GM12878 (cell line): ENCODE results near the gene ERC1. TPM values are rescaled to one million over a fixed set of nuclear protein-coding genes. Genes with fewer than 3 reads are reported as not detected.
A peak's percentile ranks its signal among the peaks of the same experiment; 100 is the strongest.

Experiments
- ATAC-seq: fragments of 200-7000 bp; cut with Tn5 transposase; 3 replicates; pipeline ENCODE4 v1.9.1; 2020; ENCODE audit warnings: mild to moderate bottlenecking, moderate library complexity
- BruUV-seq: library from RNA; stranded (reverse); fragments of 400-500 nt; replicated peaks from 2 replicates; lab custom pipeline; 2021; lab: Mats Ljungman, UMichigan
- CTCF ChIA-PET: fragments of 300-600 bp; sonication (Branson Sonifier 250); formaldehyde crosslinking; extraction: SDS; loops from one replicate; lab custom pipeline; 2021; ENCODE audit warnings: inconsistent platforms; lab: Yijun Ruan, JAX
- POLR2A ChIA-PET: fragments of 350-600 bp; formaldehyde crosslinking; extraction: SDS; loops from one replicate; lab custom pipeline; 2021; ENCODE audit warnings: inconsistent platforms; lab: Charles Lee
- RAD21 ChIA-PET: fragments of 300-600 bp; sonication (Branson Sonifier 250); formaldehyde crosslinking; loops from one replicate; lab custom pipeline; 2023; ENCODE audit warnings: antibody characterized with exemption; ENCODE audit not compliant: unreplicated experiment; lab: Charles Lee
- SMC1A ChIA-PET: fragments of 300-600 bp; sonication (Branson Sonifier 250); formaldehyde crosslinking; loops from one replicate; lab custom pipeline; 2023; ENCODE audit not compliant: unreplicated experiment, uncharacterized antibody; lab: Charles Lee
- DNase-seq: peaks from one replicate; pipeline ENCODE4 v3.0.0-alpha.2; 2011; ENCODE audit warnings: low read depth, low spot score
- FAIRE-seq: peaks from 3 replicates; lab custom pipeline; 2011; peaks lifted over from hg19 to GRCh38; lab: Jason Lieb, UNC
- H2AFZ ChIP-seq: 2 replicates; pipeline ENCODE4 v1.6.0; 2011; ENCODE audit warnings: low read depth, low read length, control low read depth; ENCODE audit not compliant: control insufficient read depth
- H3K27ac ChIP-seq: 2 replicates; pipeline ENCODE4 v1.5.1; 2011; ENCODE audit warnings: control low read depth; ENCODE audit not compliant: control insufficient read depth, insufficient read depth
- H3K27me3 ChIP-seq, 2 experiments: replicated peaks in 1 of 2; 2 replicates each; pipeline versions ENCODE4 v1.6.0 to v1.6.1; 2011; ENCODE audit warnings: low read length in 1 of 2; ENCODE audit not compliant: control insufficient read depth in 2 of 2, insufficient read depth in 2 of 2
- H3K36me3 ChIP-seq, 2 experiments: 2 replicates each; pipeline ENCODE4 v1.5.1; 2011; ENCODE audit warnings: low read length in 1 of 2; ENCODE audit not compliant: control insufficient read depth in 2 of 2, insufficient read depth in 2 of 2
- H3K4me1 ChIP-seq: 2 replicates; pipeline ENCODE4 v1.6.1; 2011; ENCODE audit warnings: mild to moderate bottlenecking, low read length, moderate library complexity, mixed read lengths; ENCODE audit not compliant: control insufficient read depth, insufficient read depth
- H3K4me2 ChIP-seq: 2 replicates; pipeline ENCODE4 v1.6.0; 2011; ENCODE audit warnings: control low read depth; ENCODE audit not compliant: control insufficient read depth, insufficient read depth
- H3K4me3 ChIP-seq: fragments of 200-600 bp; sonication (generic); 2 replicates; pipeline ENCODE4 v1.5.1; 2016
- H3K79me2 ChIP-seq: 2 replicates; pipeline ENCODE4 v1.6.0; 2011; ENCODE audit warnings: low read length; ENCODE audit not compliant: control insufficient read depth, insufficient read depth
- H3K9ac ChIP-seq: 2 replicates; pipeline ENCODE4 v1.8.0; 2011; ENCODE audit warnings: low read length, control low read depth, mixed read lengths; ENCODE audit not compliant: control insufficient read depth, insufficient read depth
- H3K9me3 ChIP-seq: replicated peaks from 3 replicates; pipeline ENCODE4 v1.5.1; 2011; ENCODE audit warnings: mild to moderate bottlenecking, low read length; ENCODE audit not compliant: control insufficient read depth, insufficient read depth
- H4K20me1 ChIP-seq: 2 replicates; pipeline ENCODE4 v1.6.0; 2011; ENCODE audit not compliant: control insufficient read depth, insufficient read depth
- BCL11A ChIP-seq: IDR thresholded peaks from 2 replicates; pipeline ENCODE4 v1.6.1; 2011; ENCODE audit warnings: low read depth, low read length
- CHD1 ChIP-seq: IDR thresholded peaks from 2 replicates; pipeline ENCODE4 v1.6.1; 2012; ENCODE audit warnings: low read depth, low read length, improper control_type of control experiment
- IKZF1 ChIP-seq: fragments of 450-650 bp; conservative IDR thresholded peaks from 2 replicates; pipeline ENCODE4 v1.6.1; 2017; ENCODE audit warnings: antibody characterized with exemption, mild to moderate bottlenecking
- JUNB ChIP-seq: IDR thresholded peaks from 2 replicates; pipeline ENCODE4 v1.6.1; 2016; ENCODE audit warnings: antibody characterized with exemption, mild to moderate bottlenecking
- MEF2A ChIP-seq: IDR thresholded peaks from 2 replicates; pipeline ENCODE4 v1.6.1; 2011; ENCODE audit warnings: low read depth, mild to moderate bottlenecking, low read length, moderate library complexity; ENCODE audit not compliant: insufficient read depth
- MEF2B ChIP-seq: fragments of 450-650 bp; IDR thresholded peaks from 2 replicates; pipeline ENCODE4 v1.6.1; 2018; ENCODE audit warnings: mild to moderate bottlenecking, moderate library complexity; ENCODE audit not compliant: partially characterized antibody, poor library complexity, severe bottlenecking
- MLLT1 ChIP-seq: fragments of 450-650 bp; IDR thresholded peaks from 2 replicates; pipeline ENCODE4 v1.6.1; 2016; ENCODE audit warnings: mild to moderate bottlenecking
- RELB ChIP-seq: fragments of 450-650 bp; IDR thresholded peaks from 2 replicates; pipeline ENCODE4 v1.6.1; 2017; ENCODE audit warnings: low read depth, mild to moderate bottlenecking, moderate library complexity
- REST ChIP-seq: IDR thresholded peaks from 2 replicates; pipeline ENCODE4 v1.6.1; 2012; ENCODE audit warnings: mild to moderate bottlenecking, low read depth, low read length
- RUNX3 ChIP-seq: IDR thresholded peaks from 2 replicates; pipeline ENCODE4 v1.6.1; 2012; ENCODE audit warnings: low read length, inconsistent platforms
- SKIL ChIP-seq: fragments of 450-650 bp; IDR thresholded peaks from 2 replicates; pipeline ENCODE4 v1.6.1; 2017; ENCODE audit warnings: mild to moderate bottlenecking, low read depth, inconsistent platforms; ENCODE audit not compliant: poor library complexity, severe bottlenecking
- WRNIP1 ChIP-seq: IDR thresholded peaks from 2 replicates; pipeline ENCODE4 v1.6.1; 2011; ENCODE audit warnings: low read depth, low read length, improper control_type of control experiment, borderline replicate concordance
- ZNF207 ChIP-seq: fragments of 450-650 bp; IDR thresholded peaks from 2 replicates; pipeline ENCODE4 v1.6.1; 2014; ENCODE audit warnings: antibody characterized with exemption, mild to moderate bottlenecking, borderline replicate concordance
- WGBS: methylation state at CpG from one replicate; pipeline ENCODE4 v1.1.6; 2016; ENCODE audit warnings: low lambda C conversion rate; ENCODE audit not compliant: insufficient replicate concordance, insufficient coverage; ENCODE audit errors: missing lambda C conversion rate; 5-methylcytosine and 5-hydroxymethylcytosine counted together
- in situ Hi-C: fragments of 300-500 bp; cut with MboI; formaldehyde crosslinking; loops from 9 replicates; pipeline ENCODE4 v1.14.3; 2018; ENCODE audit warnings: mixed read lengths
- intact Hi-C: fragments of 100-400 bp; cut with micrococcal nuclease; formaldehyde crosslinking; loops from one replicate; pipeline ENCODE4 v1.14.2; 2022; ENCODE audit not compliant: unreplicated experiment
- polyA plus RNA-seq, 11 experiments: library from polyadenylated mRNA; depleted of rRNA in 4 of 11; unstranded in 6 of 11; stranded (reverse) in 5 of 11; fragments of >200 nt; fragmentation: Nextera tagmentation in 4 of 11; fragmentation: Illumina TruSeq in 1 of 11; extraction: Ambion mirVana in 4 of 11; extraction: Trizol in 1 of 11; gene quantifications; 1 replicate in 1 of 11; 2 replicates in 10 of 11; pipeline versions ENCODE4 v1.2.1 to v1.2.3, GENCODE V29; 2011 to 2016; ENCODE audit warnings: inconsistent platforms in 2 of 11, missing spikeins in 2 of 11, low read depth in 1 of 11
- total RNA-seq, 4 experiments: library from RNA; depleted of rRNA in 3 of 4; stranded (reverse); fragments of >200 nt in 3 of 4; fragmentation: Illumina TruSeq in 1 of 4; extraction: Trizol in 1 of 4; gene quantifications; 2 replicates each; pipeline versions ENCODE4 v1.2.1 to v1.2.3, GENCODE V29; 2013 to 2021

ERC1 gene
- total and polyA plus RNA-seq, 10 of the 15 experiments (the other 5 are each of a cell fraction or from before 2014, with no cell fraction given) = 0.75 to 8.0 (median 5.0) TPM

GRCh38 chr12:1531654-1532374 lies 540.8 kb downstream of the ERC1 start:
- ChIA-PET POLR2A (interaction anchor here (0.8 to 4.7 kb wide), 3 partner anchors 22 to 51 kb away, joined by 3 to 43 read pairs (median 3); no protein-coding TSS in a partner anchor), SMC1A (interaction anchor here (1.0 to 6.3 kb wide), 9 partner anchors 14 to 415 kb away, joined by 3 to 56 read pairs (median 14); no protein-coding TSS in a partner anchor), RAD21 (interaction anchor here (0.6 to 6.3 kb wide), 7 partner anchors 22 to 413 kb away, joined by 3 to 55 read pairs (median 6); no protein-coding TSS in a partner anchor), CTCF (interaction anchor here (0.7 to 5.4 kb wide), 13 partner anchors 10 to 413 kb away, joined by 3 to 55 read pairs (median 5); no protein-coding TSS in a partner anchor)
- peak; percentile 57 for DNase-seq
- peak overlapping the region; percentile 66 for H3K4me3 ChIP-seq
- H3K27me3 ChIP-seq = peaks cover 0 to 5% of the 10 kb centered on the region in 2 experiments; a peak in 1 of 4 replicates
- FAIRE-seq = peak; percentile 41
- H3K4me1 ChIP-seq = peaks cover 37% of the 10 kb centered on the region
- ATAC-seq = peak; percentile 11
- peak overlapping the region; percentile 100 for H3K4me2 ChIP-seq
- WGBS = 4% methylated on average over 26 of the region's 26 CpGs
- no peaks in the 10 kb centered on the region for H3K9me3 ChIP-seq
- H3K79me2 ChIP-seq = peaks cover 37% of the 10 kb centered on the region
- H3K36me3 ChIP-seq = no peaks in the 10 kb centered on the region
- in situ Hi-C loops (no loop called here), intact Hi-C loops (loop anchor here (2.0 to 5.0 kb wide), 3 partner anchors 51 to 415 kb away; no protein-coding TSS in a partner anchor)
- peak overlapping the region; percentile 21 for H2AFZ ChIP-seq
- H3K27ac ChIP-seq = peak overlapping the region; percentile 50; the same call in 1 of the 2 replicates
- peak overlapping the region; percentile 66 for H3K9ac ChIP-seq
- no peaks in the 10 kb centered on the region for H4K20me1 ChIP-seq
- no TSS peak for BruUV-seq
- TF ChIP-seq ZNF207 (no peak), RUNX3 (peak; percentile 78), RELB (peak; percentile 10; the same call in 1 of the 2 replicates), CHD1 (no peak), JUNB (peak; percentile 52), IKZF1 (peak; percentile 21; the same call in 1 of the 2 replicates), MLLT1 (peak; percentile 41; the same call in 1 of the 2 replicates), MEF2B (peak; percentile 51), REST (no peak), BCL11A (no peak), SKIL (peak; percentile 24), MEF2A (peak; percentile 76; the same call in 1 of the 2 replicates), WRNIP1 (no peak)
